Measurements from ENCODE around the gene DEDD2.
"Not testable (repeated sequence)": the region's sequence is repeated elsewhere in the genome, so short reads cannot be mapped to it uniquely, and the experiment has no call there.

DEDD2 gene, protein sequence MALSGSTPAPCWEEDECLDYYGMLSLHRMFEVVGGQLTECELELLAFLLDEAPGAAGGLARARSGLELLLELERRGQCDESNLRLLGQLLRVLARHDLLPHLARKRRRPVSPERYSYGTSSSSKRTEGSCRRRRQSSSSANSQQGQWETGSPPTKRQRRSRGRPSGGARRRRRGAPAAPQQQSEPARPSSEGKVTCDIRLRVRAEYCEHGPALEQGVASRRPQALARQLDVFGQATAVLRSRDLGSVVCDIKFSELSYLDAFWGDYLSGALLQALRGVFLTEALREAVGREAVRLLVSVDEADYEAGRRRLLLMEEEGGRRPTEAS

GRCh38 chr19:42217520-42218437, at the start of gene DEDD2:
DEDD2 (minus strand) TSS chr19:42217677; CDS start chr19:42217007, 670 bp downstream.
- peak; percentile 79 for DNase-seq (ENCODE audit: low read depth, low spot score)

DNA sequence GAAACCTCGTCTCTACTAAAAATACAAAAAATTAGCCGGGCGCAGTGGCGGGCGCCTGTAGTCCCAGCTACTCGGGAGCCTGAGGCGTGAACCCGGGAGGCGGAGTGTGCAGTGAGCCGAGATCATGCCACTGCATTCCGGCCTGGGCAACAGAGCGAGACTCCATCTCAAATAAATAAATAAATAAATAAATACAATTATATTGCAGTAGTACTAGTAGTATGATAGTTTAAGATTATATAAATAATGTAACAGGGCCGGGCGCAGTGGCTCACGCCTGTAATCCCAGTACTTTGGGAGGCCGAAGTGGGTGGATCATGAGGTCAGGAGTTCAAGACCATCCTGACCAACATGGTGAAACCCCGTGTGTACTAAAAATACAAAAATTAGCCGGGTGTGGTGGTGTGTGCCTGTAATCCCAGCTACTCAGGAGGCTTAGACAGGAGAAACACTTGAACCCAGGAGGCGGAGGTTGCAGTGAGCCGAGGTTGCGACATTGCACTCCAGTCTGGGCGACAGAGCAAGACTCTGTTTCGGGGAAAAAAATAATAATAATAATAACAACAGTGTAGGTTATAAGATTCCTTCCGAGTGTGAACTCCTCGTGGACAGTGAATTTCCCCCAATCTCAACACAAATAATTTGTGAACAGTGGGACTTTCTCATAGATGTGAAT, 49.6 kb upstream of the DEDD2 start:
- DNase-seq (ENCODE audit: low read depth, low spot score) = not testable (repeated sequence)

GRCh38 chr19:42266105-42266504, 48.6 kb upstream of the DEDD2 start:
- not testable (repeated sequence) for DNase-seq (ENCODE audit: low read depth, low spot score)

DNA sequence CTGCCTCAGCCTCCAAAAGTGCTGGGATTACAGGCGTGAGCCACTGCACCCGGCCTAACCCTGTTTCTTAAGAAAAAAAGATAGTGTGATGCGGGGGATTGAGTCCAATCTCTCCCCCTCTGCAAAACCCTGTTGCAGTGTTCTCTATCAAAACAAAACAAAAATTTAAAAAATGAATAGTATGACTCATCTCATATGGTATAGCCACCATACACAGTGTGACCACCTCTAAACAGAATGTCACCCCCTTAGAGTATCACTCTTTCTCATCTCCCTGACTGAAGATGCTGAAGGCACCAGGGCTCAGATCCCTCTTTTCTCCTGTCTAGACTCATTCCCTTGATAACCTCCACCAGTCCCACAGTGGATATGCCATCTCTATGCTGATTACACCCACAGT, 44.3 kb upstream of the DEDD2 start:
- DNase-seq (ENCODE audit: low read depth, low spot score) = no peak

DNA sequence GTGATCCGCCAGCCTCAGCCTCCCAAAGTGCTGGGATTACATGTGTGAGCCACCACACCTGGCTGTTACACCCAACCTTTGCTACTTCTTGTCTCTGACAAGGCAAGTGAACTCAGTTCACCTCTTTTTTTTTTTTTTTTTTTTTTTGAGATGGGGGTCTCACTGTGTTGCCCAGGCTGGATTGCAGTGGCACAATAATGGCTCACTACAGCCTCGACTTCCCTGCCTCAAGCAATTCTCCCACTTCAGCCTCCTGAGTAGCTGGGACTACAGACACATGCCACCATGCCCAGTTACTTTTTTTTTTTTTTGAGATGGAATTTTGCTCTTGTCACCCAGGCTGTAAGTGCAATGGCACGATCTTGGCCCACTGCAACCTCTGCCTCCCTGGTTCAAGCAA, 40.4 kb upstream of the DEDD2 start:
- not testable (repeated sequence) for DNase-seq (ENCODE audit: low read depth, low spot score)

DNA sequence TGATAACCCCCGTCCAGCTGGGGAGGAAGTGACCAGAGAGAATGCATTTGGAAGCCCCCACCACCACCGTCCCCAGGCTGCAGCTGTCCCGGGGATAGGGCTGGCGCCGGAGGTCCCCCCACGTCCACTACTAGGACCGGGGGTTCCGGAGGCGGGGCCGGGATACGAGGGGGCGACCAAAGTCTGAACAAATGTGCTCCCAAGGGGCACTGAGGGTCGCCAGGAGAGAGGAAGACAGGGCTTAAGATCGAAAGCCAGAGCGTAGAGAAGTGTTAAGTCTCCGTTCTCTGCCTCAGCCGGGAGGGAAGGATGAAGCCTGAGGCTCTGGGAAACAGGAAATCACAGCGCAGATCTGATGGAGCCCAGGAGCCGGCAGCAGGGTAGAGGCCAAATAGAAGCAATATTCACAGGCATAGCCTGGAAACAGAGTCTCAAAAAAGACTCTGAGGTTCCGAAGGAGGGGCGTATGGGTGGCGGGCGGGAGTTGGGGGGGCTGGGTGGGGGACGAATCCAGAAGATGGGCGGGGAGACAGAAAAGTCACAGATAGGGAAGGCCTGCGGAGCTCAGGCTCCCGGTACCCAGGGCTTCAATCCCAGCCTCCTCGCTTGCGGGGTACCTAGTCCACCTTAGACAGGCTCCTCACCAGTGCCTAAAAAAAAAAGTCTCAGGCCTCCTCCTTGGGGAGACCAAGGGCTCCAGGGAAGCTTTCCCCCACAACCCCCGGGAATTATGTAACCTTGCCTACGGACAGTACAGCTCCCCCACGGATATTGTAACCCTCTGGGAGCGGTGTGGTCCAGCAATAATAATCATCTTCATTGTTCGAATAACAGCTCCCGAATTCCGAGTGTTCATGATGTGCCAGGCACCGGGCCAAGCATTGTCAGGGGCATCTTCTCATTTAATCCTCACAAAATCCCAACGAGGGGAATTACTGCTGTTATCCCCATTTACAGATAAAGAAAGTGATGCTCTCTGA, 38.6 kb upstream of the DEDD2 start:
- no peak for DNase-seq (ENCODE audit: low read depth, low spot score)

- peak; percentile 65 for DNase-seq (ENCODE audit: low read depth, low spot score)
Measured at GRCh38 chr19:42254850-42255765, 37.6 kb upstream of the DEDD2 start, which contains the start of gene ERF. ERF (minus strand) TSS chr19:42255128; CDS start chr19:42254999, 129 bp downstream.

DNA sequence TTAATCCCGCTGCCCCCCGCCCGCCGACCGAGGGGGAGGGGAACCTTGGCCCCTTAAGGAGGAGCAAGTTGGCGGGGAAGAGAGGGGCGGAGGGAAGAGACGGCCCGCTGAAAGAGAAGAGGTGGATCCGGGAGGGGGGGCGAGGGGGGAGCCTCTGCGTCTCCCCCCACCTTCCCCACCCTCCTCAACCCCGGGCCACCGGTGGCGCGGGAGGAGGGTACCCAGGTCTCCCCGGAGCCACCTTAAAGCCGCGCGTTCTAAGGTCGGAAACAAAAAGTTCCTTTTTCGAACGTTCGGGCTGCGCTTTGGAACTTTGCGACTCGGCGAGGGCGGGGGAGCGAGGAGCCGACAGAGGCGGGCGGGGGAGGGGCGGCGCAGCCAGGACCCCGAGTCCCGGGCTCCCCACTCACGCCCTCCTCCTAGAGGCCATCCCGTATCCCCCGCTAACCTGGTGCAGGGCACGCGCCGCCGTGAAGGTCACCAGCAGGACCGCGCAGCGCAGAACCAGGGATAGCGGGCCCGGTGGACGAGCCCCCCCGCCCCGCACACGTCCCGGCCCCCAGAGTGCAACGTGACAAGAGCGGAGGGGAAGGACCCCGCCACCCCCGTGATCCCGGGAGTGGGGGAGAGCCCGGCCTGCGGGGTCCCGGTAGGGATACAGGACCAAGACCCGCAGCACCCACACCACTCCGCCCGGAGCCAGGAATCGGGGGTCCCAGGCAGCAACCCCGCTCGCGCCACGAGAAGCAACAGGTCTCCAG, 36.8 kb upstream of the DEDD2 start:
- no peak for DNase-seq (ENCODE audit: low read depth, low spot score)

- no peak for DNase-seq (ENCODE audit: low read depth, low spot score)
Measured at GRCh38 chr19:42253245-42254088, 36.0 kb upstream of the DEDD2 start.

DNA sequence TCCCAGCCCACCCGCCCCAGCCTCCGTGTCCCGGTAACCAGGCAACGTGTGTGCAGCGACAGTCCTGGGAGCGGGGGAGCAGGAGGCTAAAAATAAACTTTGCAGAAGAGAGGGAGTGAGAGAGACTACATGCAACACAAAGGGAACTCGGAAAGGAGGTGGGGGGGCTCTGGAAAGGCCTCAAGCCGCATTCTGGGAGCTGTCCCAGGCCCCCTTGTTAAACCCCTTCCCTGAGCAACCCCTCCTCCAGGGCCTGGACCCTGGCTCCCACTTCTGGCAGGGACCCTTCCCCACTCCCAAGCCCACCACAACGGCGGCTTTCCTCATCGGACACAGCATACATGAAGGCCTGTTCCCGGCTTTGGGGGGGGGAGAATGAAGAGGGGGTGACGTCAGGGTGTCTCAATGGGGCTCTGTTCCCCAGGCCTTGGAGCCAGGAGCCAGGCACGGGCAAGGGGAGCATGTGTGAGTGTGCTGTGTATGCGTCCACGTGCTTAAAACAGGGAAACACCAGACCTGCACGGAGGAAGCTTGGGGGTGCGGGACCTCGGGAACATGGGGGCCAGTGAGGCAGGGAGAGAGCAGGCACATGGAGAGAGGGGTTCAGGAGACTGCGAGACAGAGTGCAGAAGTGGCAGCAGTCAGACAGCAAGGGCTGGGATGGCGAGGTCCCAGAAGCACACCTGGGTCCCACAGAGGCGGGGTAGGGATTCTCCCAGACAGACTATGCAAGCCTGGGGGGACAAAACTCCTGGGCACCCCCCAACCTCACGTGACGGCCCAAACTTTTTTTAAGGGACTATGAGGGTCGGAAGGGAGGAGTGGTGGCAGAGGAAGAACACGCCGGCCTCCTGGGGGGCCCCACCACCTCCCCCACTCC, 35.1 kb upstream of the DEDD2 start:
- no peak for DNase-seq (ENCODE audit: low read depth, low spot score)

- no peak for DNase-seq (ENCODE audit: low read depth, low spot score)
Measured at GRCh38 chr19:42251572-42252358, 34.3 kb upstream of the DEDD2 start.

- DNase-seq (ENCODE audit: low read depth, low spot score) = no peak
Measured at GRCh38 chr19:42250666-42251531, 33.4 kb upstream of the DEDD2 start.

DNA sequence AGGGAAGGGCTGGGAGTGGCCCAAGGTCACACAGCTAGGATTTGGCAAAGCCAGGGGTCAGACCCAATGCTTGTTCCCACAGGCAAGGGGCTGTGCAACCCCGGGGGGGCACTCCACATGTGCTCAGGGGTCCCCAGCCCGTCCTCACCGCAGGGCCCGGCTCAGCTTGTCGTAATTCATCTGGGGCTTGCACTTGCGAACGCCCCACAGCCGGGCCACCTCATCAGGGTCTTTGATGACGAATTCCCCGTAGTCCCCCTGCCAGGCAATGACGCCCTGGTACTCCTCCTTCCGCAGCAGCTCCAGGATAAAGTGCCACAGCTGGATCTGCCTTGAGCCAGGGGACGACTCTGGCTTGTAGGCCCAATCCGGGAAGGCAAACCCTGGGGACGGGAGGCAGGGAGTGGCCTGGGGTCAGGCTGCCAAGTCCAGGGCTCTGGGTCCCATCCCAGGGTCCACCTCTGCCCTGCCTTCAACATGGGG, 32.7 kb upstream of the DEDD2 start:
- DNase-seq (ENCODE audit: low read depth, low spot score) = no peak

DNA sequence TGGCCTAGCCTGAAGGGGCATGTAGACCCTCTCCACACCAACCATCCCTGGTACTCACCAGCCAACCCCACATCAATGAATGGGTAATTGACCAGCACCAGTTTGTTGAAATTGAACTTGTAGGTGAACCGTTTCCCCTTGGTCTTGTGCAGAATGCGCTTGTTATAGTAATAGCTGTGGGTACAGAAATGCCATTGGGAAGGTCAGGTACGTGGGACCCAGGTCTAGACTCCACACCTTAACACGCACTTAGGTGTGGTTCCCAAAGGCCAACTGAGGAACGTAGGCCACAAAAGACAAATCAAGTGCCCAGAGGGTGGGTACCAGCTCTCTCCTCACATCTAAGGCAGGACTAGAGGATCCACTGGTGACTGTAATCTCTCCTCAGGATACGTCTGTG, 32.3 kb upstream of the DEDD2 start:
- no peak for DNase-seq (ENCODE audit: low read depth, low spot score)

- no peak for DNase-seq (ENCODE audit: low read depth, low spot score)
Measured at GRCh38 chr19:42249149-42249750, 31.8 kb upstream of the DEDD2 start.

Data from brain pericyte (primary cell).